ENCODE data around the gene GAB2. TPM values are rescaled to one million over a fixed set of nuclear protein-coding genes. Genes with fewer than 3 reads are reported as not detected.
"Not testable (repeated sequence)": the region's sequence is repeated elsewhere in the genome, so short reads cannot be mapped to it uniquely, and the experiment has no call there.

GAB2 gene
- total RNA-seq, 1 donor from 2014 or later = 20.9 TPM

- DNase-seq (ENCODE audit: low spot score) = no peak
Observed at GRCh38 chr11:78251083-78251775, 166.4 kb downstream of the GAB2 start.

- DNase-seq (ENCODE audit: low spot score) = no peak
Observed at GRCh38 chr11:78250099-78250498, 167.5 kb downstream of the GAB2 start.

GRCh38 chr11:78248903-78249302 lies 168.7 kb downstream of the GAB2 start:
- no peak for DNase-seq (ENCODE audit: low spot score)

GRCh38 chr11:78248191-78248590 lies 169.4 kb downstream of the GAB2 start:
- no peak for DNase-seq (ENCODE audit: low spot score)

- DNase-seq (ENCODE audit: low spot score) = no peak
Observed at GRCh38 chr11:78244546-78245255, 172.9 kb downstream of the GAB2 start.

GRCh38 chr11:78244080-78244479 lies 173.5 kb downstream of the GAB2 start:
- no peak for DNase-seq (ENCODE audit: low spot score)

- no peak for DNase-seq (ENCODE audit: low spot score)
Observed at GRCh38 chr11:78241475-78241874, 176.1 kb downstream of the GAB2 start.

GRCh38 chr11:78239781-78240180 lies 177.8 kb downstream of the GAB2 start:
- DNase-seq (ENCODE audit: low spot score) = no peak

GRCh38 chr11:78237293-78238046 lies 180.2 kb downstream of the GAB2 start:
- no peak for DNase-seq (ENCODE audit: low spot score)

GRCh38 chr11:78234006-78234405 lies 183.6 kb downstream of the GAB2 start:
- no peak for DNase-seq (ENCODE audit: low spot score)

GRCh38 chr11:78233046-78233445 lies 184.6 kb downstream of the GAB2 start:
- DNase-seq (ENCODE audit: low spot score) = not testable (repeated sequence)

- no peak for DNase-seq (ENCODE audit: low spot score)
Observed at GRCh38 chr11:78231962-78232501, 185.6 kb downstream of the GAB2 start.

GRCh38 chr11:78230161-78230877 lies 187.3 kb downstream of the GAB2 start:
- DNase-seq (ENCODE audit: low spot score) = no peak

- DNase-seq (ENCODE audit: low spot score) = no peak
Observed at GRCh38 chr11:78229106-78229505, 188.5 kb downstream of the GAB2 start.

GRCh38 chr11:78228467-78228866 lies 189.2 kb downstream of the GAB2 start:
- no peak for DNase-seq (ENCODE audit: low spot score)

- DNase-seq (ENCODE audit: low spot score) = no peak
Observed at GRCh38 chr11:78227921-78228320, 189.7 kb downstream of the GAB2 start.

- no peak for DNase-seq (ENCODE audit: low spot score)
Observed at GRCh38 chr11:78226684-78227680, 190.6 kb downstream of the GAB2 start.

- DNase-seq (ENCODE audit: low spot score) = no peak
Observed at GRCh38 chr11:78224906-78225420, 192.7 kb downstream of the GAB2 start.

GRCh38 chr11:78224506-78224905 lies 193.1 kb downstream of the GAB2 start:
- DNase-seq (ENCODE audit: low spot score) = no peak

- no peak for DNase-seq (ENCODE audit: low spot score)
Observed at GRCh38 chr11:78223320-78223954, 194.2 kb downstream of the GAB2 start.

Data from ureter (tissue), 1 donor.